ENCODE data around the gene BMP10. TPM values are rescaled to one million over a fixed set of nuclear protein-coding genes. Genes with fewer than 3 reads are reported as not detected.

Gene BMP10
- total and polyA plus RNA-seq, 2 of the 8 experiments (the other 6 are each of a cell fraction or from before 2014, with no cell fraction given) = not detected

GRCh38 chr2:68849579-68850030 is 21.6 kb downstream of the BMP10 start (continued):
- TF ChIP-seq CHD7 (IDR thresholded peaks at IDR 0.05; ENCODE audit: insufficient replicate concordance, low read length) (no peak), POLR2A (IDR thresholded peaks at IDR 0.05; ENCODE audit: control extremely low read depth in 1 of 2, low read depth in 2 of 2, low read length in 2 of 2) (no peak), ATF2 (IDR thresholded peaks at IDR 0.05; ENCODE audit: low read length) (no peak), NRF1 (IDR thresholded peaks at IDR 0.05; ENCODE audit: low read depth, low read length) (no peak), RXRA (IDR thresholded peaks at IDR 0.05; ENCODE audit: insufficient read depth, low read depth, low read length) (no peak), HDAC6 (IDR thresholded peaks at IDR 0.05; ENCODE audit: low read depth, low read length) (no peak)
- TF ChIP-seq, protein P1, sequence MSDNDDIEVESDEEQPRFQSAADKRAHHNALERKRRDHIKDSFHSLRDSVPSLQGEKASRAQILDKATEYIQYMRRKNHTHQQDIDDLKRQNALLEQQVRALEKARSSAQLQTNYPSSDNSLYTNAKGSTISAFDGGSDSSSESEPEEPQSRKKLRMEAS (IDR thresholded peaks at IDR 0.05) = no peak
- TF ChIP-seq, protein P2, sequence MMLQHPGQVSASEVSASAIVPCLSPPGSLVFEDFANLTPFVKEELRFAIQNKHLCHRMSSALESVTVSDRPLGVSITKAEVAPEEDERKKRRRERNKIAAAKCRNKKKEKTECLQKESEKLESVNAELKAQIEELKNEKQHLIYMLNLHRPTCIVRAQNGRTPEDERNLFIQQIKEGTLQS (IDR thresholded peaks at IDR 0.05; ENCODE audit: insufficient read depth, low read depth, low read length) = no peak
